Measurements from ENCODE around the gene ODC1.

The ODC1 gene

DNA sequence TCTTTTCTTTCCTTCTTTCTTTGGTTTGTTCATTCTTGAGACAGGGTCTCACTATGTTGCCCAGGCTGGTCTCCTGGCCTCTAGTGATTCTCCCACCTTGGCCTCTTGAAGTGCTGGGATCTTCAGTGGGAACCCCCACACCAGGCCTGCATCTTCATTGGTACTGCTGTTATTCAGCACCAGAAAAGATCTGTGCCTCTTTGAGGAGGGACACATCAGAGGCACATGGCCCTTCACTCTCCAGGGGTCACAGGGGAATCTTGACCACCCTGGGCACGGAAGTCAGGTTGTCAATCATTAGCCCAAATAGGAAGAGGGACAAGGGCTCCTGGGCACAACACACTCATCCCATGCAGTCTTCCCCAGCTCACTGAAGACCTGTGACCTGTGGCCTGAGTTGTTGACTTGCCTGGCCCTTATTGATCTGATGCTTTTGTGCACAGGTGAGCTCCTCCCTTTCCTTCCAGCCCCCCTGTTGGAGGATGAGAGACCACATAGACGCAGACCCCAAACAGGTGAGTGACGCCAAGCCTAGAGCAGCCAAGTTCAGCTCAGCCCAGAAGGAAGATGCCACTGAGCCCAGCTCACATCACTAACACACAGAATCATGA, 33.0 kb upstream of the ODC1 start:
- Histone ChIP-seq H4K20me1 (ENCODE audit: insufficient read depth, low read length) (no peaks in the 10 kb centered on the region), H2AFZ (ENCODE audit: low read length) (no peak overlapping the region), H3K9ac (ENCODE audit: low read length) (no peak overlapping the region), H3K4me2 (ENCODE audit: low read length) (no peak overlapping the region), H3K9me3 (ENCODE audit: low read length) (no peaks in the 10 kb centered on the region), H3K79me2 (ENCODE audit: insufficient read depth, low read length) (no peaks in the 10 kb centered on the region), H3K9me2 (ENCODE audit: low read depth, low read length) (no peaks in the 10 kb centered on the region), H3K4me1 (ENCODE audit: insufficient read depth, low read length, severe bottlenecking) (no peaks in the 10 kb centered on the region), H3K27ac (ENCODE audit: low read depth, low read length, poor library complexity, severe bottlenecking) (no peak overlapping the region), H3F3A (ENCODE audit: insufficient read depth, low read length) (no peaks in the 10 kb centered on the region), H3K27me3 (ENCODE audit: insufficient read depth, low read length) (no peaks in the 10 kb centered on the region; the same call in 1 of the 2 replicates), H3K36me3 (ENCODE audit: insufficient read depth, low read length) (no peaks in the 10 kb centered on the region), H3K4me3 (ENCODE audit: low read depth, low read length, poor library complexity, severe bottlenecking) (no peak overlapping the region)
- TF ChIP-seq, protein P1, sequence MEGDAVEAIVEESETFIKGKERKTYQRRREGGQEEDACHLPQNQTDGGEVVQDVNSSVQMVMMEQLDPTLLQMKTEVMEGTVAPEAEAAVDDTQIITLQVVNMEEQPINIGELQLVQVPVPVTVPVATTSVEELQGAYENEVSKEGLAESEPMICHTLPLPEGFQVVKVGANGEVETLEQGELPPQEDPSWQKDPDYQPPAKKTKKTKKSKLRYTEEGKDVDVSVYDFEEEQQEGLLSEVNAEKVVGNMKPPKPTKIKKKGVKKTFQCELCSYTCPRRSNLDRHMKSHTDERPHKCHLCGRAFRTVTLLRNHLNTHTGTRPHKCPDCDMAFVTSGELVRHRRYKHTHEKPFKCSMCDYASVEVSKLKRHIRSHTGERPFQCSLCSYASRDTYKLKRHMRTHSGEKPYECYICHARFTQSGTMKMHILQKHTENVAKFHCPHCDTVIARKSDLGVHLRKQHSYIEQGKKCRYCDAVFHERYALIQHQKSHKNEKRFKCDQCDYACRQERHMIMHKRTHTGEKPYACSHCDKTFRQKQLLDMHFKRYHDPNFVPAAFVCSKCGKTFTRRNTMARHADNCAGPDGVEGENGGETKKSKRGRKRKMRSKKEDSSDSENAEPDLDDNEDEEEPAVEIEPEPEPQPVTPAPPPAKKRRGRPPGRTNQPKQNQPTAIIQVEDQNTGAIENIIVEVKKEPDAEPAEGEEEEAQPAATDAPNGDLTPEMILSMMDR (IDR thresholded peaks at IDR 0.05; ENCODE audit: low read length): no peak
- TF ChIP-seq EZH2 (IDR thresholded peaks at IDR 0.05; ENCODE audit: borderline replicate concordance, low read length): no peak

DNA sequence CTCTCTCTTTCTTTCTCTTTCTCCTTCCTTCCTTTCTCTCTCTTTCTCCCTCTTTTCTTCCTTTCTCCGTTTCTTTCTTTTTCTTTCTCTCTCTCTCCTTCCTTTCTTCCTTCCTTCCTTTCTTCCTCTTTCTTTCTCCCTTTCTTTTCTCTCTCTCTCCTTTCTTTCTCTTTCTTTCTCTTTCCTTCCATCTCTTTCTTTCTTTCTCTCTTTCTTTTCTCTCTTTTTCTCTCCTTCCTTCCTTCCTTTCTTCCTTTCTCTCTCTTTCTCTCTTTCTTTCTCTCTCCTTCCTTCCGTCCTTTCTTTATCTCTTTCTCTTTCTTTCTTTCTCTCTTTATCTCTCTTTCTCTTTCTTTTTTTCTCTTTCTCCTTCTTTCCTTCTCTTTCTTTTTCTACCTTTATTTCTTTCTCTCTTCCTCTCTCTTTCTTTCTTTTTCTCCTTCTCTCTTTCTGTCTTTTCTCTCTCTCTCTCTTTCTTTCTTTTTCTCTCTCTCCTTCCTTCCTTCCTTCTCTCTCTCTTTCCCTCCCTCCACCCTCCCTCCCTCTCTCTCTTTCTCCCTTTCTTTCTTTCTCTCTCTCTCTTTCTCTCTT, 32.3 kb upstream of the ODC1 start:
- Histone ChIP-seq H4K20me1 (ENCODE audit: insufficient read depth, low read length) (no peaks in the 10 kb centered on the region), H3K27me3 (ENCODE audit: insufficient read depth, low read length) (no peaks in the 10 kb centered on the region; the same call in 1 of the 2 replicates), H3K4me1 (ENCODE audit: insufficient read depth, low read length, severe bottlenecking) (no peaks in the 10 kb centered on the region), H3F3A (ENCODE audit: insufficient read depth, low read length) (no peaks in the 10 kb centered on the region), H2AFZ (ENCODE audit: low read length) (no peak overlapping the region), H3K9me3 (ENCODE audit: low read length) (no peaks in the 10 kb centered on the region), H3K4me3 (ENCODE audit: low read depth, low read length, poor library complexity, severe bottlenecking) (no peak overlapping the region), H3K27ac (ENCODE audit: low read depth, low read length, poor library complexity, severe bottlenecking) (no peak overlapping the region), H3K9ac (ENCODE audit: low read length) (no peak overlapping the region), H3K79me2 (ENCODE audit: insufficient read depth, low read length) (no peaks in the 10 kb centered on the region), H3K9me2 (ENCODE audit: low read depth, low read length) (no peaks in the 10 kb centered on the region), H3K4me2 (ENCODE audit: low read length) (no peak overlapping the region), H3K36me3 (ENCODE audit: insufficient read depth, low read length) (no peaks in the 10 kb centered on the region)
- no peak for TF ChIP-seq EZH2 (IDR thresholded peaks at IDR 0.05; ENCODE audit: borderline replicate concordance, low read length)
- TF ChIP-seq, protein P1 (IDR thresholded peaks at IDR 0.05; ENCODE audit: low read length): no peak

DNA sequence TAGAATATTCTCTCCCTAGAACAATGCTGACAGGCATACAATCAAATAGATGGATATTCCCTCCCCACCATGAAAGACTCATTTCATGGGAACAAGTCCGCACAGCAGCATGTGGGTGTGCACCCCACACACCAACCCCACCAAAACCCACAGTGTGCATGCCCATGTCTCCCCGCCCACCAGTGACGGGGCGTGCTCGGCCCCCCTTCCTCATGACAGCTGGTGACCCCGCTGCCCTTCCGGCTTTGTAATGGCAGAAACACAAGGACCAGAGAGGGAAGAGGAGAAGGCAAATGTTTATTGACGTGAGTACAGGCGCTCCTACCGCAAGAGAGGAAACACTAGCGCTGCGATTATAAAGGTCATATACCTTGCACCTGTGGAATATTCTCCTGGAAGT, 30.8 kb upstream of the ODC1 start:
- no peaks in the 10 kb centered on the region; the same call in 1 of the 2 replicates for H3K27me3 ChIP-seq (ENCODE audit: insufficient read depth, low read length)
- H3K27ac ChIP-seq (ENCODE audit: low read depth, low read length, poor library complexity, severe bottlenecking): no peak overlapping the region
- H3K79me2 ChIP-seq (ENCODE audit: insufficient read depth, low read length): no peaks in the 10 kb centered on the region
- no peak for TF ChIP-seq EZH2 (IDR thresholded peaks at IDR 0.05; ENCODE audit: borderline replicate concordance, low read length)
- TF ChIP-seq, protein P1 (IDR thresholded peaks at IDR 0.05; ENCODE audit: low read length): no peak
- H3K4me3 ChIP-seq (ENCODE audit: low read depth, low read length, poor library complexity, severe bottlenecking): no peak overlapping the region
- H3F3A ChIP-seq (ENCODE audit: insufficient read depth, low read length): no peaks in the 10 kb centered on the region
- H4K20me1 ChIP-seq (ENCODE audit: insufficient read depth, low read length): no peaks in the 10 kb centered on the region
- H2AFZ ChIP-seq (ENCODE audit: low read length): no peak overlapping the region
- no peaks in the 10 kb centered on the region for H3K4me1 ChIP-seq (ENCODE audit: insufficient read depth, low read length, severe bottlenecking)
- no peaks in the 10 kb centered on the region for H3K9me2 ChIP-seq (ENCODE audit: low read depth, low read length)
- no peak overlapping the region for H3K4me2 ChIP-seq (ENCODE audit: low read length)
- no peaks in the 10 kb centered on the region for H3K9me3 ChIP-seq (ENCODE audit: low read length)
- H3K9ac ChIP-seq (ENCODE audit: low read length): no peak overlapping the region
- H3K36me3 ChIP-seq (ENCODE audit: insufficient read depth, low read length): no peaks in the 10 kb centered on the region
